Measurements from ENCODE around the gene DCTN1. TPM values are rescaled to one million over a fixed set of nuclear protein-coding genes. Genes with fewer than 3 reads are reported as not detected.

The DCTN1 gene
- total RNA-seq, 2 experiments from 2014 or later = 67.3 to 81.4 TPM

DNA sequence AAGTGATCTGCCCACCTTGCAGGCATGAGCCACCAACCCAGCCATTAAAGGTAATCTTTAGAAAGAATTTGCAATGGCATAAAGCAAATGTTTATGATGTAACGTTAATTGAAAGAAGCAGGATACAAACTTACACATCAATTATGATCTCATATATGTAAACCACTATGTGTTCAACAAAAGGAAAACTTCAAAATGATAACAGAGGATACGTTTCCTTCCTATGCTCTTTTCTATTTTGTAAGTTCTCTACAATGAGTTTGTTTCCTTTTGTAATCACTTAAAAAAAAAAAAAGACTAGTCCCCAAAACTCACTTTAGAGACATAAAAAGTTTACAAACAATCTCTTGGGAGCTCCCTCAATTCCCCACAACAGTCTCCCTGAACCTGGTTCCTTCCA is 39.9 kb upstream of the DCTN1 start:
- peaks cover 17% of the 10 kb centered on the region for H3K36me3 Mint-ChIP-seq (ENCODE audit: low read depth)
- no peaks in the 10 kb centered on the region for H3K9me3 Mint-ChIP-seq
- TF ChIP-seq, protein P1, sequence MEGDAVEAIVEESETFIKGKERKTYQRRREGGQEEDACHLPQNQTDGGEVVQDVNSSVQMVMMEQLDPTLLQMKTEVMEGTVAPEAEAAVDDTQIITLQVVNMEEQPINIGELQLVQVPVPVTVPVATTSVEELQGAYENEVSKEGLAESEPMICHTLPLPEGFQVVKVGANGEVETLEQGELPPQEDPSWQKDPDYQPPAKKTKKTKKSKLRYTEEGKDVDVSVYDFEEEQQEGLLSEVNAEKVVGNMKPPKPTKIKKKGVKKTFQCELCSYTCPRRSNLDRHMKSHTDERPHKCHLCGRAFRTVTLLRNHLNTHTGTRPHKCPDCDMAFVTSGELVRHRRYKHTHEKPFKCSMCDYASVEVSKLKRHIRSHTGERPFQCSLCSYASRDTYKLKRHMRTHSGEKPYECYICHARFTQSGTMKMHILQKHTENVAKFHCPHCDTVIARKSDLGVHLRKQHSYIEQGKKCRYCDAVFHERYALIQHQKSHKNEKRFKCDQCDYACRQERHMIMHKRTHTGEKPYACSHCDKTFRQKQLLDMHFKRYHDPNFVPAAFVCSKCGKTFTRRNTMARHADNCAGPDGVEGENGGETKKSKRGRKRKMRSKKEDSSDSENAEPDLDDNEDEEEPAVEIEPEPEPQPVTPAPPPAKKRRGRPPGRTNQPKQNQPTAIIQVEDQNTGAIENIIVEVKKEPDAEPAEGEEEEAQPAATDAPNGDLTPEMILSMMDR (IDR thresholded peaks at IDR 0.05) = no peak
- H3K4me3 Mint-ChIP-seq = peak overlapping the region; percentile 97
- intact Hi-C loops (cut with micrococcal nuclease) = no loop called here
- ATAC-seq (no peak), DNase-seq (no peak)
- ChIA-PET CTCF (interaction anchor here (1.7 kb wide), 1 partner anchor 62 kb away, joined by 3 read pairs; no protein-coding TSS in a partner anchor), POLR2A (interaction anchor here (0.7 to 2.9 kb wide), 3 partner anchors 9 to 113 kb away, joined by 3 to 25 read pairs (median 3); partner anchors contain the start of genes INO80B and WBP1)
- H3K27ac Mint-ChIP-seq = peak overlapping the region; percentile 86
- H3K27me3 Mint-ChIP-seq = no peaks in the 10 kb centered on the region
- H3K4me1 Mint-ChIP-seq (ENCODE audit: low read depth) = peaks cover 26% of the 10 kb centered on the region

DNA sequence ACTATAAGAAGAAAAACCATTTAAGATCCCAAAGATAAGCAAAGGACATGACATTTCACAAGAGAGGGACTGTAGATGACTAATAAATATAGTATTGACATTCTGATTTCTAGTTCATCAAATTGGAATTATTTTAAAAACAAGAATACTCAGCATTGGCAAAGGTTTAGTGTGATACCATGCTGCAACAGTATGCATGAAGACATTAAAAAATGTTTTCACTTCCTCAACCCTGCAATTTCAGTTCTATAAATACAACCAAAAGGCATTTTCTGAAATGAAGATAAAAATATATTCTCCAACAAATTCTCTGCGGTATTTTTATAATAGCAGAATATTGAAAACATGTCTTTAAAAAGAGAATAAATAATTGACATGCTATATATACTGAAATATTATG is 39.2 kb upstream of the DCTN1 start:
- intact Hi-C loops (cut with micrococcal nuclease) = no loop called here
- ATAC-seq (no peak), DNase-seq (no peak)
- no peak overlapping the region for H3K4me3 Mint-ChIP-seq
- H3K36me3 Mint-ChIP-seq (ENCODE audit: low read depth) = peaks cover 12% of the 10 kb centered on the region
- TF ChIP-seq, protein P1 (IDR thresholded peaks at IDR 0.05) = no peak
- no peak overlapping the region for H3K27ac Mint-ChIP-seq
- POLR2A ChIA-PET = no interaction called here
- H3K9me3 Mint-ChIP-seq = no peaks in the 10 kb centered on the region
- H3K4me1 Mint-ChIP-seq (ENCODE audit: low read depth) = peaks cover 29% of the 10 kb centered on the region
- H3K27me3 Mint-ChIP-seq = peaks cover 2% of the 10 kb centered on the region
- CTCF ChIA-PET = interaction anchor here (1.2 kb wide), 1 partner anchor 54 kb away, joined by 3 read pairs; the partner anchor contains the start of gene MRPL53

DNA sequence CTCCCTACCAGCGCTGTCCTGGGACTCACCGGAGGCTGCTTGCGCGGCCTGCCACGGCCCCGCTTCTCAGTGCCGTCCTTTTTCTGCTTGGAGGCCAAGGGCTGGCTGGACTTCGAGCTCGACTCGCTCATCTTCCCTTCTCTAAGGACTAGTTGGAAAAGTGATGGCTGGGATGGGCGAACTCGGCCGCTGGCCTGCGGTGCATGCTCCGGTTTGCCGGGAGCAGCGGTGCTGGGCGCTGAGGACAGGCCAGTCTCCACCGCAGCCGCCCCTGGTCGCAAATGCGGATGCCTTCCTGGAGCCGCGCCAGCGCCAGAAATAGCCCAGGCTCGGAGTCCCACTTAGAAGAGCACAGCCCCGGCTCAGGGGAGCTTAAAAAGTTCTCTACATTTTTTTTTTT is 38.2 kb upstream of the DCTN1 start:
- peaks cover 3% of the 10 kb centered on the region for H3K27me3 Mint-ChIP-seq
- H3K4me1 Mint-ChIP-seq (ENCODE audit: low read depth) = peaks cover 26% of the 10 kb centered on the region
- POLR2A ChIA-PET = interaction anchor here (0.6 kb wide), 1 partner anchor 47 kb away, joined by 3 read pairs; no protein-coding TSS in a partner anchor
- no peak overlapping the region for H3K4me3 Mint-ChIP-seq
- CTCF ChIA-PET = interaction anchor here (0.8 to 1.6 kb wide), 3 partner anchors 19 to 55 kb away, joined by 3 read pairs; partner anchors contain the start of gene MRPL53
- no peak for ATAC-seq
- no peak for DNase-seq
- intact Hi-C loops (cut with micrococcal nuclease) = no loop called here
- H3K27ac Mint-ChIP-seq = no peak overlapping the region
- no peaks in the 10 kb centered on the region for H3K9me3 Mint-ChIP-seq
- peaks cover 9% of the 10 kb centered on the region for H3K36me3 Mint-ChIP-seq (ENCODE audit: low read depth)
- TF ChIP-seq, protein P1 (IDR thresholded peaks at IDR 0.05) = no peak

DNA sequence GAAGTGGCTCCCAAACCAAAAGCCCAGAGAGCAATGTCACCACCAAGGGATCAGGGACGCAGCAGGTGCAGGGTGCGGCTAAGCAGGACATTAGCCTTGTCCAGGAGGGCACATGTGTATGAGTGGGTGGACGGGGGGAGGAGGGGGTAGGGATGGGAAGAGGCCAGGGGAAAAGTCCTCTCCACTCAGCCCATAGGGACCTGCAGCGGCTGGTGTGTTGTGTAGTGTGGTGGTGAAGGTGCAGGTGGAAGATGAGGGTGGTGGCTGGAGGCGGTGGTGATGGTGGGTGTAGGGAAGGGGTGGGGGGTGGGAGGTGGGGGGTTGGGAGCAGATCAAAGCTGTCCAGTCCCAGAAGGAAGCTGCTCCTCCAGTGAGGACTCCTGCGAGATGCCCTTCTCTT is 37.7 kb upstream of the DCTN1 start:
- TF ChIP-seq, protein P1 (IDR thresholded peaks at IDR 0.05) = no peak
- CTCF ChIA-PET = interaction anchor here (1.6 kb wide), 1 partner anchor 18 kb away, joined by 3 read pairs; no protein-coding TSS in a partner anchor

DNA sequence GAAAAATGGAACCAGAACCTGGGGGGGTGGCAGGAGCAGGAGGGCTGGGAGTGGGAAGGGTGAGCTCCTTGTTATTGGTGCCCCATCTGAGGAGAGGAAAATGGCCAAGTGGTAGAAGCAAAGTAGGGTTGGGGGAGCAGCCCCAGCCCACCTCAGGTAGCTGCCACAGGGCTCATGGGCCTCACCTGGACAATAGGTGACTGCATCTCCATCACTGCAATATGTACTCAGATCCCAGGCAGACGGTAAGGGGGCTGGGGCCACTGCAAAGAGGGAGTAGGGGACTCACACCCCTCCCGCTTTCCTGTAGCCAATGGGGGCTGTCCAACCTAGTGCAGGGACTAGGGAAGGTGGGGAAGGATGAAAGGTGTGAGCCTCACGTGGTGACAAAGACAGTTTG is 37.1 kb upstream of the DCTN1 start:
- H3K4me1 Mint-ChIP-seq (ENCODE audit: low read depth) = peaks cover 21% of the 10 kb centered on the region
- H3K36me3 Mint-ChIP-seq (ENCODE audit: low read depth) = peaks cover 2% of the 10 kb centered on the region
- TF ChIP-seq, protein P1 (IDR thresholded peaks at IDR 0.05) = no peak
- DNase-seq (no peak), ATAC-seq (no peak)
- intact Hi-C loops (cut with micrococcal nuclease) = no loop called here
- CTCF ChIA-PET = interaction anchor here (1.6 kb wide), 1 partner anchor 18 kb away, joined by 3 read pairs; no protein-coding TSS in a partner anchor
- H3K27ac Mint-ChIP-seq = no peak overlapping the region
- no peak overlapping the region for H3K4me3 Mint-ChIP-seq
- peaks cover 5% of the 10 kb centered on the region for H3K27me3 Mint-ChIP-seq
- H3K9me3 Mint-ChIP-seq = no peaks in the 10 kb centered on the region
- POLR2A ChIA-PET = no interaction called here

More for the DNA sequence above, 37.7 kb upstream of the DCTN1 start:
- Mint-ChIP-seq H3K27me3 (peaks cover 5% of the 10 kb centered on the region), H3K36me3 (ENCODE audit: low read depth) (peaks cover 5% of the 10 kb centered on the region), H3K4me1 (ENCODE audit: low read depth) (peaks cover 22% of the 10 kb centered on the region), H3K9me3 (no peaks in the 10 kb centered on the region), H3K27ac (no peak overlapping the region), H3K4me3 (no peak overlapping the region)
- DNase-seq = no peak
- intact Hi-C loops (cut with micrococcal nuclease) = no loop called here
- ATAC-seq = no peak
- POLR2A ChIA-PET = no interaction called here

Data from activated CD8-positive, alpha-beta T cell treated with anti-CD3 and anti-CD28 coated beads for 36 hours (primary cell).